Prostate gland (tissue), 2 donors: ENCODE measurements around the gene MOB1A. TPM values are rescaled to one million over a fixed set of nuclear protein-coding genes. Genes with fewer than 3 reads are reported as not detected.

Source experiments
- DNase-seq: peaks from one replicate; pipeline ENCODE4 v3.0.0-alpha.2; 2019; ENCODE audit warnings: low spot score
- H3K27ac ChIP-seq, 2 donors: fragments of 200-600 bp; sonication (generic); 2 replicates each; pipeline ENCODE4 v1.5.1; 2017 to 2019
- H3K27me3 ChIP-seq: fragments of 200-600 bp; sonication (generic); replicated peaks from 2 replicates; pipeline ENCODE4 v1.5.1; 2019; ENCODE audit not compliant: insufficient read depth
- H3K36me3 ChIP-seq, 2 donors: fragments of 200-600 bp; sonication (generic); 1 replicate in 1 of 2; 2 replicates in 1 of 2; pipeline versions ENCODE4 v1.5.1 to v1.8.1; 2017 to 2019
- H3K4me1 ChIP-seq: fragments of 200-600 bp; sonication (generic); replicated peaks from 2 replicates; pipeline ENCODE4 v1.5.1; 2019
- H3K4me3 ChIP-seq, 2 donors: fragments of 200-600 bp; sonication (generic); 2 replicates each; pipeline ENCODE4 v1.5.1; 2017 to 2019
- H3K9me3 ChIP-seq: fragments of 200-600 bp; sonication (generic); 2 replicates; pipeline ENCODE4 v1.5.1; 2017
- CTCF ChIP-seq, 4 experiments: fragments of 200-600 bp in 2 of 4; fragments of 450-650 bp in 2 of 4; sonication (generic) in 2 of 4; IDR thresholded peaks; 1 replicate in 3 of 4; 2 replicates in 1 of 4; pipeline ENCODE4 v1.5.1; 2016 to 2019; ENCODE audit warnings: antibody characterized with exemption in 4 of 4, mild to moderate bottlenecking in 2 of 4, moderate library complexity in 2 of 4
- POLR2A ChIP-seq: fragments of 450-650 bp; IDR thresholded peaks from one replicate; pipeline ENCODE4 v1.6.1; 2016; ENCODE audit warnings: antibody characterized with exemption, mild to moderate bottlenecking
- POLR2AphosphoS5 ChIP-seq: sonication (generic); formaldehyde crosslinking; IDR thresholded peaks from one replicate; pipeline ENCODE4 v1.6.1; 2017; ENCODE audit warnings: antibody characterized with exemption
- WGBS: methylation state at CpG from one replicate; pipeline ENCODE4 v1.1.5; 2018; 5-methylcytosine and 5-hydroxymethylcytosine counted together
- intact Hi-C: fragments of 100-400 bp; cut with DNase I; formaldehyde crosslinking; loops from one replicate; pipeline ENCODE4 v1.14.2; 2022
- total RNA-seq, 2 donors: library from RNA; depleted of rRNA; stranded (reverse); fragments of >200 nt; gene quantifications; one replicate each; pipeline ENCODE4 v1.1.0, GENCODE V29; 2016

Gene MOB1A
- total RNA-seq, 2 donors from 2014 or later, result 71.3 to 72.0 TPM

GRCh38 chr2:74142340-74142739 is 36.3 kb downstream of the MOB1A start:
- Histone ChIP-seq H3K27ac (no peak overlapping the region), H3K36me3 (no peaks in the 10 kb centered on the region), H3K27me3 (no peaks in the 10 kb centered on the region), H3K4me3 (no peak overlapping the region), H3K4me1 (no peaks in the 10 kb centered on the region), H3K9me3 (no peaks in the 10 kb centered on the region)
- DNase-seq, result no peak
- intact Hi-C loops, result loop anchor here (10.0 kb wide), 2 partner anchors 112 to 192 kb away; no protein-coding TSS in a partner anchor
- TF ChIP-seq POLR2A (no peak), CTCF (IDR thresholded peaks at IDR 0.05) (no peak)
- 67% methylated on average over 6 of the region's 6 CpGs for WGBS

- Histone ChIP-seq H3K9me3 (no peaks in the 10 kb centered on the region), H3K4me3 (no peak overlapping the region), H3K36me3 (no peaks in the 10 kb centered on the region), H3K4me1 (no peaks in the 10 kb centered on the region), H3K27ac (no peak overlapping the region), H3K27me3 (no peaks in the 10 kb centered on the region)
- no peak for DNase-seq
- no peak for TF ChIP-seq CTCF (IDR thresholded peaks at IDR 0.05)
- TF ChIP-seq POLR2A, result no peak
- no peak for TF ChIP-seq POLR2AphosphoS5
- intact Hi-C loops, result no loop called here
- WGBS, result 81% methylated on average over 19 of the region's 19 CpGs
These were observed 39.9 kb downstream of the MOB1A start for GRCh38 chr2:74138600-74139323.

- H3K27me3 ChIP-seq, result no peaks in the 10 kb centered on the region
- no peak overlapping the region for H3K27ac ChIP-seq
- H3K36me3 ChIP-seq, result no peaks in the 10 kb centered on the region
- intact Hi-C loops, result no loop called here
- no peak for TF ChIP-seq POLR2AphosphoS5
- no peak for TF ChIP-seq CTCF (IDR thresholded peaks at IDR 0.05)
- TF ChIP-seq POLR2A, result no peak
- no peaks in the 10 kb centered on the region for H3K4me1 ChIP-seq
- DNase-seq, result no peak
- 94% methylated on average over 11 of the region's 11 CpGs for WGBS
- H3K4me3 ChIP-seq, result no peak overlapping the region
- no peaks in the 10 kb centered on the region for H3K9me3 ChIP-seq
These were observed 40.8 kb downstream of the MOB1A start for GRCh38 chr2:74137651-74138599.

- no peak overlapping the region for H3K4me3 ChIP-seq
- no peak overlapping the region for H3K27ac ChIP-seq
- no peaks in the 10 kb centered on the region for H3K4me1 ChIP-seq
- intact Hi-C loops, result no loop called here
- H3K9me3 ChIP-seq, result no peaks in the 10 kb centered on the region
- H3K36me3 ChIP-seq, result no peaks in the 10 kb centered on the region
- DNase-seq, result no peak
- 81% methylated on average over 5 of the region's 5 CpGs for WGBS
- H3K27me3 ChIP-seq, result peaks cover 3% of the 10 kb centered on the region
- TF ChIP-seq POLR2A, result no peak
- no peak for TF ChIP-seq POLR2AphosphoS5
- TF ChIP-seq CTCF (IDR thresholded peaks at IDR 0.05), result no peak
These were observed 46.8 kb downstream of the MOB1A start for GRCh38 chr2:74131901-74132300.
